Liver (tissue), 9 donors: ENCODE data around the gene WNT5A. TPM values are rescaled to one million over a fixed set of nuclear protein-coding genes. Genes with fewer than 3 reads are reported as not detected.

Source experiments
- DNase-seq: peaks from one replicate; pipeline ENCODE4 v3.0.0-alpha.2; 2017; ENCODE audit warnings: low spot score
- H3K27ac ChIP-seq, 2 donors: one replicate each; pipeline ENCODE4 v1.7.0; 2013; ENCODE audit warnings: inconsistent platforms in 2 of 2, low read length in 2 of 2, control low read depth in 1 of 2, low read depth in 1 of 2, mild to moderate bottlenecking in 1 of 2
- H3K27me3 ChIP-seq, 4 donors: one replicate each; pipeline versions ENCODE4 v1.6.1 to v1.7.0; 2013; ENCODE audit warnings: low read length in 3 of 4, inconsistent platforms in 1 of 4, mild to moderate bottlenecking in 1 of 4, moderate library complexity in 1 of 4; ENCODE audit not compliant: control insufficient read depth in 4 of 4, insufficient read depth in 4 of 4
- H3K36me3 ChIP-seq, 4 donors: one replicate each; pipeline versions ENCODE4 v1.6.1 to v1.7.0; 2013; ENCODE audit warnings: low read length in 3 of 4, mild to moderate bottlenecking in 3 of 4, low read depth in 1 of 4, moderate library complexity in 1 of 4; ENCODE audit not compliant: control insufficient read depth in 4 of 4, insufficient read depth in 3 of 4
- H3K4me1 ChIP-seq, 4 donors: one replicate each; pipeline versions ENCODE4 v1.6.1 to v1.7.0; 2013; ENCODE audit warnings: low read length in 3 of 4, mild to moderate bottlenecking in 3 of 4, moderate library complexity in 1 of 4; ENCODE audit not compliant: control insufficient read depth in 4 of 4, insufficient read depth in 4 of 4
- H3K4me3 ChIP-seq, 3 donors: one replicate each; pipeline versions ENCODE4 v1.6.1 to v1.7.0; 2013; ENCODE audit warnings: low read length in 3 of 3, control low read depth in 1 of 3, low read depth in 1 of 3, mild to moderate bottlenecking in 1 of 3
- H3K9ac ChIP-seq, 2 donors: one replicate each; pipeline ENCODE4 v1.7.0; 2013; ENCODE audit warnings: low read length in 2 of 2, mild to moderate bottlenecking in 2 of 2, moderate library complexity in 2 of 2, control low read depth in 1 of 2, low read depth in 1 of 2
- H3K9me3 ChIP-seq, 4 donors: one replicate each; pipeline versions ENCODE4 v1.6.1 to v1.7.0; 2013; ENCODE audit warnings: low read length in 3 of 4; ENCODE audit not compliant: control insufficient read depth in 4 of 4
- EGR1 ChIP-seq, 2 donors: IDR thresholded peaks; 2 replicates each; pipeline ENCODE4 v1.6.1; 2016 to 2018; ENCODE audit warnings: antibody characterized with exemption in 2 of 2, low read depth in 2 of 2
- FOXA1 ChIP-seq: IDR thresholded peaks from 2 replicates; pipeline ENCODE4 v1.6.1; 2016; ENCODE audit warnings: antibody characterized with exemption
- FOXA2 ChIP-seq: IDR thresholded peaks from 2 replicates; pipeline ENCODE4 v1.6.1; 2016; ENCODE audit warnings: antibody characterized with exemption
- GABPA ChIP-seq, 2 donors: IDR thresholded peaks in 1 of 2; conservative IDR thresholded peaks in 1 of 2; 2 replicates each; pipeline ENCODE4 v1.6.1; 2016; ENCODE audit warnings: antibody characterized with exemption in 2 of 2, mild to moderate bottlenecking in 1 of 2, moderate library complexity in 1 of 2
- HNF4A ChIP-seq, 2 donors: conservative IDR thresholded peaks; 2 replicates each; pipeline ENCODE4 v1.6.1; 2016; ENCODE audit warnings: antibody characterized with exemption in 2 of 2, mild to moderate bottlenecking in 2 of 2
- JUND ChIP-seq, 2 donors: IDR thresholded peaks; 2 replicates each; pipeline ENCODE4 v1.6.1; 2016; ENCODE audit warnings: antibody characterized with exemption in 2 of 2
- MAX ChIP-seq: IDR thresholded peaks from 2 replicates; pipeline ENCODE4 v1.6.1; 2016; ENCODE audit warnings: antibody characterized with exemption
- NR2F2 ChIP-seq: IDR thresholded peaks from 2 replicates; pipeline ENCODE4 v1.6.1; 2016; ENCODE audit warnings: antibody characterized with exemption
- RAD21 ChIP-seq, 2 donors: IDR thresholded peaks; 2 replicates each; pipeline ENCODE4 v1.6.1; 2016; ENCODE audit warnings: antibody characterized with exemption in 2 of 2, mild to moderate bottlenecking in 2 of 2
- REST ChIP-seq: IDR thresholded peaks from 2 replicates; pipeline ENCODE4 v1.6.1; 2016; ENCODE audit warnings: antibody characterized with exemption, mild to moderate bottlenecking
- RXRA ChIP-seq, 2 donors: IDR thresholded peaks; 2 replicates each; pipeline ENCODE4 v1.6.1; 2017 to 2018; ENCODE audit warnings: antibody characterized with exemption in 2 of 2, mild to moderate bottlenecking in 1 of 2
- SP1 ChIP-seq: IDR thresholded peaks from 2 replicates; pipeline ENCODE4 v1.6.1; 2018; ENCODE audit warnings: antibody characterized with exemption, mild to moderate bottlenecking
- TAF1 ChIP-seq: conservative IDR thresholded peaks from 2 replicates; pipeline ENCODE4 v1.6.1; 2016; ENCODE audit warnings: antibody characterized with exemption, mild to moderate bottlenecking
- YY1 ChIP-seq: IDR thresholded peaks from 2 replicates; pipeline ENCODE4 v1.6.1; 2016; ENCODE audit warnings: antibody characterized with exemption, mild to moderate bottlenecking
- WGBS: extraction: QIAGEN DNeasy Blood & Tissue Kit; methylation state at CpG from one replicate; pipeline ENCODE4 v1.1.7; 2013; 5-methylcytosine and 5-hydroxymethylcytosine counted together
- polyA plus RNA-seq, 2 donors: library from polyadenylated mRNA; stranded (reverse) in 1 of 2; unstranded in 1 of 2; fragments of 200-250 nt in 1 of 2; fragments of >200 nt in 1 of 2; fragmentation: Nextera tagmentation in 1 of 2; extraction: Ambion mirVana in 1 of 2; gene quantifications; one replicate each; pipeline versions ENCODE4 v1.2.1 to v1.2.3, GENCODE V29; 2013 to 2015
- total RNA-seq, 2 donors: library from RNA; depleted of rRNA; stranded (reverse); fragments of >200 nt; gene quantifications; one replicate each; pipeline ENCODE4 v1.2.3, GENCODE V29; 2014
- TF ChIP-seq, protein P1 (sequence below): IDR thresholded peaks from 2 replicates; pipeline ENCODE4 v1.6.1; 2016; ENCODE audit warnings: antibody characterized with exemption
- TF ChIP-seq, protein P2 (sequence below): IDR thresholded peaks from 2 replicates; pipeline ENCODE4 v1.6.1; 2016; ENCODE audit warnings: antibody characterized with exemption
- TF ChIP-seq, protein P3 (sequence below): fragments of 150-350 bp; IDR thresholded peaks from 2 replicates; pipeline ENCODE4 v1.5.1; 2017; ENCODE audit warnings: improper control_type of control experiment, low read depth, low read length; ENCODE audit not compliant: missing input control
- donor health status: healthy.
- donor health status: healthy.
- donor health status: healthy.
- donor health status: healthy.
- donor health status: healthy.

Gene WNT5A
- total and polyA plus RNA-seq, 4 donors, result 0.18 to 1.3 (median 0.66) TPM

DNA sequence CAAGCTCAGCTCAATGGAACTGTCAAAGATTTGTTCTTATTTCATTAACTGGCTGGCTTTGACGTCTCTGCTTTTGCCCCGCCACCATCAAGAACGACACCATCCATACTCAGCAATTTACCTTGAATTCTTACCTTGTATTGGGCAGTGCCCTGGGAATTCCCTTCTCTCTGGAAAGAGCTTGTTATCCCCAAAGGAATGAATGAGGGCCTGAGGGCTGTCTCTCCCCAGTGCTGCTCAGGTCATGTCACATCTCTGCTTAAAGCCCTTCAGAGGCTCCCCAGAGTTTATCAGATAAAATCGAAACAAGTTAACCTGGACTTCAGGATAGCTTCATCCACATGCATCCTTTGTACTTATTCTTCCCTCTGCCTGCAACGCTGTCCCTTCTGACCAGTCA, 5.9 kb upstream of the WNT5A start:
- Histone ChIP-seq H3K4me1 (peaks cover 5 to 26% (median 19%) of the 10 kb centered on the region in 4 donors), H3K36me3 (no peaks in the 10 kb centered on the region), H3K27me3 (no peaks in the 10 kb centered on the region), H3K4me3 (no peak overlapping the region), H3K9ac (no peak overlapping the region), H3K9me3 (no peaks in the 10 kb centered on the region), H3K27ac (no peak overlapping the region)
- WGBS, result 91% methylated on average over 5 of the region's 5 CpGs
- DNase-seq, result no peak
- TF ChIP-seq, protein P1, sequence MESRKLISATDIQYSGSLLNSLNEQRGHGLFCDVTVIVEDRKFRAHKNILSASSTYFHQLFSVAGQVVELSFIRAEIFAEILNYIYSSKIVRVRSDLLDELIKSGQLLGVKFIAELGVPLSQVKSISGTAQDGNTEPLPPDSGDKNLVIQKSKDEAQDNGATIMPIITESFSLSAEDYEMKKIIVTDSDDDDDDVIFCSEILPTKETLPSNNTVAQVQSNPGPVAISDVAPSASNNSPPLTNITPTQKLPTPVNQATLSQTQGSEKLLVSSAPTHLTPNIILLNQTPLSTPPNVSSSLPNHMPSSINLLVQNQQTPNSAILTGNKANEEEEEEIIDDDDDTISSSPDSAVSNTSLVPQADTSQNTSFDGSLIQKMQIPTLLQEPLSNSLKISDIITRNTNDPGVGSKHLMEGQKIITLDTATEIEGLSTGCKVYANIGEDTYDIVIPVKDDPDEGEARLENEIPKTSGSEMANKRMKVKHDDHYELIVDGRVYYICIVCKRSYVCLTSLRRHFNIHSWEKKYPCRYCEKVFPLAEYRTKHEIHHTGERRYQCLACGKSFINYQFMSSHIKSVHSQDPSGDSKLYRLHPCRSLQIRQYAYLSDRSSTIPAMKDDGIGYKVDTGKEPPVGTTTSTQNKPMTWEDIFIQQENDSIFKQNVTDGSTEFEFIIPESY, result no peak
- TF ChIP-seq FOXA2 (no peak), RXRA (IDR thresholded peaks at IDR 0.05) (no peak), REST (no peak), NR2F2 (no peak), TAF1 (no peak), JUND (IDR thresholded peaks at IDR 0.05) (no peak), HNF4A (conservative IDR thresholded peaks at IDR 0.05) (no peak), EGR1 (IDR thresholded peaks at IDR 0.05; ENCODE audit: low read depth in 2 of 2) (no peak), RAD21 (IDR thresholded peaks at IDR 0.05) (no peak), GABPA (IDR thresholded peaks at IDR 0.05 in 1 of 2, conservative IDR thresholded peaks at IDR 0.05 in 1 of 2) (no peak), SP1 (no peak), FOXA1 (no peak), MAX (no peak)
- TF ChIP-seq, protein P2, sequence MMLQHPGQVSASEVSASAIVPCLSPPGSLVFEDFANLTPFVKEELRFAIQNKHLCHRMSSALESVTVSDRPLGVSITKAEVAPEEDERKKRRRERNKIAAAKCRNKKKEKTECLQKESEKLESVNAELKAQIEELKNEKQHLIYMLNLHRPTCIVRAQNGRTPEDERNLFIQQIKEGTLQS, result no peak

DNA sequence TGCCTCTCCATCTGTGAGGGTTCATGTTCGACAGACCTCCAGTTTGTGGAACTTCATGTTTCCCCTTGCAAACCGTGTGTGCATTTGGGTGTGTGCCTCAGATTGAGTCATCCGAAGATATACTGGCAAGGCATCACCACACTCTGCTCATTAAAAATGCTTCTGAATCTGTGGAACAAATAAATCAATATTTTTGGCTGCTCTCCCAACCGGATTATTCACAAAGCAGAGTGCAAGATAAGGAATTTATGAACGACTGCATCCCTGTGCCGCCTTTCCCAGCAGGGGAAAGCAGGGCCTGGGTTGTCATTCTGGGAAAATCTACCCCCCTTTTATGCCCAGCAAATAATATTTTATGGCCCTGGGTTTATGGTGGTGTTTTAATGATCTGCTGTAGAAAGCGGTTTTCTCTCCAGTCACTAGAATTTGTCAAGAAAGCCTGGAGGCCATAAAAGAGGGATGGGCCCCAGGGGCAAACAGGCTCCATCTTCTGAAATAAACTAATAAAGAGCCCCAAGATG, 4.2 kb upstream of the WNT5A start:
- no peak overlapping the region for H3K27ac ChIP-seq
- TF ChIP-seq, protein P2, result no peak
- TF ChIP-seq FOXA2 (no peak), REST (no peak), SP1 (no peak), GABPA (IDR thresholded peaks at IDR 0.05 in 1 of 2, conservative IDR thresholded peaks at IDR 0.05 in 1 of 2) (no peak), EGR1 (IDR thresholded peaks at IDR 0.05; ENCODE audit: low read depth in 2 of 2) (no peak), TAF1 (no peak), NR2F2 (no peak), JUND (IDR thresholded peaks at IDR 0.05) (no peak), RXRA (IDR thresholded peaks at IDR 0.05) (no peak), MAX (no peak), YY1 (no peak)
- TF ChIP-seq, protein P3, sequence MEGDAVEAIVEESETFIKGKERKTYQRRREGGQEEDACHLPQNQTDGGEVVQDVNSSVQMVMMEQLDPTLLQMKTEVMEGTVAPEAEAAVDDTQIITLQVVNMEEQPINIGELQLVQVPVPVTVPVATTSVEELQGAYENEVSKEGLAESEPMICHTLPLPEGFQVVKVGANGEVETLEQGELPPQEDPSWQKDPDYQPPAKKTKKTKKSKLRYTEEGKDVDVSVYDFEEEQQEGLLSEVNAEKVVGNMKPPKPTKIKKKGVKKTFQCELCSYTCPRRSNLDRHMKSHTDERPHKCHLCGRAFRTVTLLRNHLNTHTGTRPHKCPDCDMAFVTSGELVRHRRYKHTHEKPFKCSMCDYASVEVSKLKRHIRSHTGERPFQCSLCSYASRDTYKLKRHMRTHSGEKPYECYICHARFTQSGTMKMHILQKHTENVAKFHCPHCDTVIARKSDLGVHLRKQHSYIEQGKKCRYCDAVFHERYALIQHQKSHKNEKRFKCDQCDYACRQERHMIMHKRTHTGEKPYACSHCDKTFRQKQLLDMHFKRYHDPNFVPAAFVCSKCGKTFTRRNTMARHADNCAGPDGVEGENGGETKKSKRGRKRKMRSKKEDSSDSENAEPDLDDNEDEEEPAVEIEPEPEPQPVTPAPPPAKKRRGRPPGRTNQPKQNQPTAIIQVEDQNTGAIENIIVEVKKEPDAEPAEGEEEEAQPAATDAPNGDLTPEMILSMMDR, result no peak

More for the DNA sequence above, 4.2 kb upstream of the WNT5A start:
- Histone ChIP-seq H3K36me3 (no peaks in the 10 kb centered on the region), H3K27me3 (no peaks in the 10 kb centered on the region), H3K4me1 (peaks cover 4 to 21% (median 13%) of the 10 kb centered on the region in 4 donors), H3K9me3 (no peaks in the 10 kb centered on the region), H3K4me3 (no peak overlapping the region), H3K9ac (no peak overlapping the region)
- DNase-seq, result no peak
- WGBS, result 42% methylated on average over 7 of the region's 7 CpGs
